WTC11 (cell line): Measurements from ENCODE around the gene KLC1. TPM values are rescaled to one million over a fixed set of nuclear protein-coding genes. Genes with fewer than 3 reads are reported as not detected.

Experiments used
- ATAC-seq: fragments of 200-7000 bp; cut with Tn5 transposase; 2 replicates; pipeline ENCODE4 v1.10.0; 2021; ENCODE audit warnings: mild to moderate bottlenecking, moderate library complexity
- CTCF ChIA-PET: fragments of 300-600 bp; sonication (Branson Sonifier 250); formaldehyde crosslinking; loops from one replicate; lab custom pipeline; 2021; ENCODE audit warnings: antibody characterized with exemption; lab: Charles Lee
- POLR2A ChIA-PET: fragments of 350-600 bp; sonication (Branson Sonifier 250); formaldehyde crosslinking; loops from one replicate; lab custom pipeline; 2021; ENCODE audit warnings: antibody characterized with exemption; lab: Charles Lee
- DNase-seq: peaks from one replicate; pipeline ENCODE4 v3.0.0; 2021; ENCODE audit warnings: low spot score
- H3K27ac Mint-ChIP-seq: 2 replicates; pipeline ENCODE4 v1.8.0; 2021; ENCODE audit warnings: mixed read lengths
- H3K27me3 Mint-ChIP-seq: 2 replicates; pipeline ENCODE4 v1.8.0; 2021; ENCODE audit warnings: low read depth, mild to moderate bottlenecking, moderate library complexity, mixed read lengths
- H3K36me3 Mint-ChIP-seq: 2 replicates; pipeline ENCODE4 v1.8.0; 2021; ENCODE audit warnings: mixed read lengths
- H3K4me1 Mint-ChIP-seq: 2 replicates; pipeline ENCODE4 v1.8.0; 2022; ENCODE audit warnings: mixed read lengths
- H3K4me3 Mint-ChIP-seq: 2 replicates; pipeline ENCODE4 v1.8.0; 2021; ENCODE audit warnings: mild to moderate bottlenecking, moderate library complexity, mixed read lengths
- H3K9me3 Mint-ChIP-seq: 2 replicates; pipeline ENCODE4 v1.8.0; 2021; ENCODE audit warnings: mixed read lengths
- ATF1 ChIP-seq: sonication (generic); formaldehyde crosslinking; IDR thresholded peaks from 2 replicates; pipeline ENCODE4 v1.8.1; 2023; ENCODE audit warnings: mild to moderate bottlenecking, moderate library complexity, missing genetic modification reagents
- ATF3 ChIP-seq: sonication (generic); formaldehyde crosslinking; conservative IDR thresholded peaks from 2 replicates; pipeline ENCODE4 v1.8.1; 2022; ENCODE audit warnings: mild to moderate bottlenecking, missing genetic modification reagents
- CDX4 ChIP-seq: fragments of 250-450 bp; sonication (Bioruptor Pico); IDR thresholded peaks from 2 replicates; pipeline ENCODE4 v1.9.0; 2021; ENCODE audit warnings: moderate library complexity, mild to moderate bottlenecking, inconsistent platforms, borderline replicate concordance
- CREB1 ChIP-seq: sonication (generic); formaldehyde crosslinking; IDR thresholded peaks from 2 replicates; pipeline ENCODE4 v1.8.0; 2023; ENCODE audit warnings: mild to moderate bottlenecking, missing genetic modification reagents
- ELF4 ChIP-seq: sonication (generic); formaldehyde crosslinking; IDR thresholded peaks from 2 replicates; pipeline ENCODE4 v1.8.1; 2022; ENCODE audit warnings: low read depth, mild to moderate bottlenecking, moderate library complexity, missing genetic modification reagents
- ESRRA ChIP-seq: sonication (generic); formaldehyde crosslinking; IDR thresholded peaks from 2 replicates; pipeline ENCODE4 v1.8.1; 2022; ENCODE audit warnings: mild to moderate bottlenecking, missing genetic modification reagents, borderline replicate concordance
- ETV6 ChIP-seq: sonication (generic); formaldehyde crosslinking; IDR thresholded peaks from 2 replicates; pipeline ENCODE4 v1.8.1; 2022; ENCODE audit warnings: mild to moderate bottlenecking, missing genetic modification reagents
- HMGXB4 ChIP-seq: sonication (generic); formaldehyde crosslinking; IDR thresholded peaks from 2 replicates; pipeline ENCODE4 v1.8.1; 2023; ENCODE audit warnings: mild to moderate bottlenecking, moderate library complexity, missing genetic modification reagents
- NFATC4 ChIP-seq: fragments of 250-450 bp; sonication (Bioruptor Pico); IDR thresholded peaks from 2 replicates; pipeline ENCODE4 v1.9.0; 2021; ENCODE audit warnings: mild to moderate bottlenecking
- NFYB ChIP-seq: sonication (generic); formaldehyde crosslinking; conservative IDR thresholded peaks from 2 replicates; pipeline ENCODE4 v1.8.0; 2022; ENCODE audit warnings: low read depth, missing genetic modification reagents
- PRDM15 ChIP-seq: sonication (generic); formaldehyde crosslinking; IDR thresholded peaks from 2 replicates; pipeline ENCODE4 v1.8.0; 2022; ENCODE audit warnings: missing genetic modification reagents
- RELA ChIP-seq: sonication (generic); formaldehyde crosslinking; IDR thresholded peaks from 2 replicates; pipeline ENCODE4 v1.8.1; 2022; ENCODE audit warnings: missing genetic modification reagents, mild to moderate bottlenecking, borderline replicate concordance
- SMAD4 ChIP-seq: sonication (generic); formaldehyde crosslinking; IDR thresholded peaks from 2 replicates; pipeline ENCODE4 v1.8.0; 2022; ENCODE audit warnings: mild to moderate bottlenecking, missing genetic modification reagents
- TEAD1 ChIP-seq: sonication (generic); formaldehyde crosslinking; IDR thresholded peaks from 2 replicates; pipeline ENCODE4 v1.8.0; 2022; ENCODE audit warnings: mild to moderate bottlenecking, missing genetic modification reagents
- ZNF232 ChIP-seq: sonication (generic); formaldehyde crosslinking; IDR thresholded peaks from 2 replicates; pipeline ENCODE4 v1.8.0; 2022; ENCODE audit warnings: mild to moderate bottlenecking, missing genetic modification reagents
- ZNF396 ChIP-seq: fragments of 250-450 bp; sonication (Bioruptor Pico); IDR thresholded peaks from 2 replicates; pipeline ENCODE4 v1.8.0; 2021; ENCODE audit warnings: mild to moderate bottlenecking, moderate library complexity, borderline replicate concordance
- ZNF416 ChIP-seq: fragments of 250-450 bp; sonication (Bioruptor Pico); IDR thresholded peaks from 2 replicates; pipeline ENCODE4 v1.9.0; 2021; ENCODE audit warnings: mild to moderate bottlenecking, inconsistent platforms
- total RNA-seq: library from RNA; stranded (reverse); gene quantifications from 3 replicates; pipeline ENCODE4 v1.2.3, GENCODE V29; 2021
- TF ChIP-seq, protein P1 (sequence below): sonication (generic); formaldehyde crosslinking; IDR thresholded peaks from 2 replicates; pipeline ENCODE4 v1.8.1; 2023; ENCODE audit warnings: mild to moderate bottlenecking, missing genetic modification reagents, moderate library complexity
- TF ChIP-seq, protein P2 (sequence below): sonication (generic); formaldehyde crosslinking; IDR thresholded peaks from 2 replicates; pipeline ENCODE4 v1.8.0; 2022; ENCODE audit warnings: mild to moderate bottlenecking, missing genetic modification reagents
- TF ChIP-seq, protein P3 (sequence below): fragments of 250-450 bp; sonication (Bioruptor Pico); IDR thresholded peaks from 2 replicates; pipeline ENCODE4 v2.1.2; 2022; ENCODE audit warnings: mild to moderate bottlenecking, moderate library complexity

The KLC1 gene
- total RNA-seq, 1 experiment from 2014 or later = 171 TPM

DNA sequence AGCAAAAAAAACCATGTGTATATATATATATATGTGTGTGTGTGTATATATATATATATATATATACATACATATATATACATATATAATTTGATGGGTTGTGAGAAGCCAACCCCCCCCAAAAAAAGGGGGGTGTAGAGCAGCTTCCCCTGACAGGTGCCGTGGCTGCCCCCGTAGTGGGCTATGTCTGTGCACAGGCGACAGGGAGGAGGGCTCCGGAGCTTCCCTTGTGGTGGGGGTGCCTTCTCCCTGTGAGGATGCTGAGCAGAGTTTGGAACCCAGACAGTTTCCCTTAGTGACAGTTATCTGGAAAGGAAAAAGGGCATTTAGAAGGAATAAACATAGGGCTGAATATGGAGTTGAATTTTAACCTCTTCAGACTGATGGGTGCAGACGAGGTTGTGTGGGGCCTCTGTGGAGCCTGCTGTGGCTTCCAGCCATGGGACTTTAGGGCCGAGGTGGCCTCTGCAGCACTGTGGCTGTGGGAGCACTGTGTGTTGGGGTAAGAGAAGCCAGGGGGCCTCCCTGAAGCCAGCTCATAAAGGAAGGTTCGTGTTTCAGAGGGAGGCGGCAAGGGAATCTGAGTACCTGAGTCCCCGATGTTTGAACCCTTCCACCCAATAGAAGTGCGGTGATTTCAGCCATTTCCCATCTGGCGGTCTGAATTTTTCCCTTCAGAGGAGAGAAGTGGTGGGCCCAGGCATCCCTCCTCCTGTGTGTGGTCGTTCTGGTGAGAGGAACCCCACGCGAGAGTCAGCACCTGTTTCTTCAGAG is 66.5 kb downstream of the KLC1 start:
- H3K27ac Mint-ChIP-seq = peak overlapping the region; percentile 87; the same call in 1 of the 2 replicates
- DNase-seq = no peak
- H3K36me3 Mint-ChIP-seq = peaks cover 7% of the 10 kb centered on the region; the same call in 1 of the 2 replicates
- H3K4me1 Mint-ChIP-seq = peaks cover 13% of the 10 kb centered on the region
- H3K4me3 Mint-ChIP-seq = no peak overlapping the region
- CTCF ChIA-PET = interaction anchor here (0.5 to 1.0 kb wide), 2 partner anchors 40 to 315 kb away, joined by 3 read pairs; no protein-coding TSS in a partner anchor
- H3K9me3 Mint-ChIP-seq = no peaks in the 10 kb centered on the region
- H3K27me3 Mint-ChIP-seq = no peaks in the 10 kb centered on the region
- no peak for TF ChIP-seq NFYB (CRISPR knock-in tag)
- no peak for TF ChIP-seq ELF4 (CRISPR knock-in tag)
- no peak for TF ChIP-seq ATF3 (CRISPR knock-in tag)
- no peak for TF ChIP-seq ETV6
- TF ChIP-seq, protein P1, sequence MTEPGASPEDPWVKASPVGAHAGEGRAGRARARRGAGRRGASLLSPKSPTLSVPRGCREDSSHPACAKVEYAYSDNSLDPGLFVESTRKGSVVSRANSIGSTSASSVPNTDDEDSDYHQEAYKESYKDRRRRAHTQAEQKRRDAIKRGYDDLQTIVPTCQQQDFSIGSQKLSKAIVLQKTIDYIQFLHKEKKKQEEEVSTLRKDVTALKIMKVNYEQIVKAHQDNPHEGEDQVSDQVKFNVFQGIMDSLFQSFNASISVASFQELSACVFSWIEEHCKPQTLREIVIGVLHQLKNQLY (CRISPR knock-in tag) = no peak
- TF ChIP-seq PRDM15 (CRISPR knock-in tag) = no peak
- TF ChIP-seq TEAD1 (CRISPR knock-in tag) = no peak
- TF ChIP-seq SMAD4 (CRISPR knock-in tag) = no peak
- TF ChIP-seq, protein P2, sequence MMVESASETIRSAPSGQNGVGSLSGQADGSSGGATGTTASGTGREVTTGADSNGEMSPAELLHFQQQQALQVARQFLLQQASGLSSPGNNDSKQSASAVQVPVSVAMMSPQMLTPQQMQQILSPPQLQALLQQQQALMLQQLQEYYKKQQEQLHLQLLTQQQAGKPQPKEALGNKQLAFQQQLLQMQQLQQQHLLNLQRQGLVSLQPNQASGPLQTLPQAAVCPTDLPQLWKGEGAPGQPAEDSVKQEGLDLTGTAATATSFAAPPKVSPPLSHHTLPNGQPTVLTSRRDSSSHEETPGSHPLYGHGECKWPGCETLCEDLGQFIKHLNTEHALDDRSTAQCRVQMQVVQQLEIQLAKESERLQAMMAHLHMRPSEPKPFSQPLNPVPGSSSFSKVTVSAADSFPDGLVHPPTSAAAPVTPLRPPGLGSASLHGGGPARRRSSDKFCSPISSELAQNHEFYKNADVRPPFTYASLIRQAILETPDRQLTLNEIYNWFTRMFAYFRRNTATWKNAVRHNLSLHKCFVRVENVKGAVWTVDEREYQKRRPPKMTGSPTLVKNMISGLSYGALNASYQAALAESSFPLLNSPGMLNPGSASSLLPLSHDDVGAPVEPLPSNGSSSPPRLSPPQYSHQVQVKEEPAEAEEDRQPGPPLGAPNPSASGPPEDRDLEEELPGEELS (CRISPR knock-in tag) = no peak
- no peak for TF ChIP-seq ATF1
- no peak for TF ChIP-seq ZNF232 (CRISPR knock-in tag)
- no peak for TF ChIP-seq ZNF396 (CRISPR knock-in tag)
- TF ChIP-seq, protein P3, sequence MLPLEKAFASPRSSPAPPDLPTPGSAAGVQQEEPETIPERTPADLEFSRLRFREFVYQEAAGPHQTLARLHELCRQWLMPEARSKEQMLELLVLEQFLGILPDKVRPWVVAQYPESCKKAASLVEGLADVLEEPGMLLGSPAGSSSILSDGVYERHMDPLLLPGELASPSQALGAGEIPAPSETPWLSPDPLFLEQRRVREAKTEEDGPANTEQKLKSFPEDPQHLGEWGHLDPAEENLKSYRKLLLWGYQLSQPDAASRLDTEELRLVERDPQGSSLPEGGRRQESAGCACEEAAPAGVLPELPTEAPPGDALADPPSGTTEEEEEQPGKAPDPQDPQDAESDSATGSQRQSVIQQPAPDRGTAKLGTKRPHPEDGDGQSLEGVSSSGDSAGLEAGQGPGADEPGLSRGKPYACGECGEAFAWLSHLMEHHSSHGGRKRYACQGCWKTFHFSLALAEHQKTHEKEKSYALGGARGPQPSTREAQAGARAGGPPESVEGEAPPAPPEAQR (CRISPR knock-in tag) = no peak
- no peak for TF ChIP-seq ZNF416 (CRISPR knock-in tag)
- no peak for TF ChIP-seq CREB1 (CRISPR knock-in tag)
- no peak for TF ChIP-seq HMGXB4 (CRISPR knock-in tag)
- TF ChIP-seq ESRRA = no peak
- TF ChIP-seq RELA = no peak
- TF ChIP-seq CDX4 = no peak
- TF ChIP-seq NFATC4 = no peak
- TF ChIP-seq, all 79 proteins: peak for 0
- ATAC-seq = no peak
- POLR2A ChIA-PET = interaction anchor here (0.6 kb wide), 1 partner anchor 124 kb away, joined by 3 read pairs; no protein-coding TSS in a partner anchor
